OCI-LY7 (cell line): ENCODE results near the gene MLKL.

Experiments used
- EZH2phosphoT487 ChIP-seq: fragments of 200-600 bp; sonication (generic); IDR thresholded peaks from 2 replicates; pipeline ENCODE4 v1.6.1; 2018; ENCODE audit warnings: low read depth, borderline replicate concordance, mild to moderate bottlenecking, mixed run types, antibody characterized with exemption, low read length, moderate library complexity, mixed read lengths
- TF ChIP-seq, protein P1 (sequence below): fragments of 200-600 bp; sonication (generic); conservative IDR thresholded peaks from 2 replicates; pipeline ENCODE4 v1.5.1; 2014; ENCODE audit warnings: mild to moderate bottlenecking, antibody characterized with exemption, low read length, moderate library complexity, mixed read lengths

DNA sequence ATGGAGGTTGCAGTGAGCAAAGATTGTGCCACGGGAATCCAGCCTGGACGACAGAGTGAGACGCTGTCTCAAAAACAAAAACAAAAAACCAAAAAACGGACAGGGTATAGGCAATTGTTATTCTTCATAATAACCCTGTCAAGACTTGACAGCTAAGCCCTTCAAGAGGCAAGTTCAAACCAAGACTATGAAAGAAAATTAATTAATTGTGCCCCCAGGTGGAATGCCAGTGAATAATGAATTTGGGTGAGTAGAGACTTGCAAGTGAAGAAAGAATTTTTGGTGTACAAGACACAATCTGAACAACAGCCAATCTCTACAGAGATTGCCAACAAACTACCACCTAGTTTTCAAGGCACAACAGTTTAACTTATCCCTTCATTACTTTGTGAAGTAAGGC, 40.3 kb downstream of the MLKL start:
- TF ChIP-seq, protein P1, sequence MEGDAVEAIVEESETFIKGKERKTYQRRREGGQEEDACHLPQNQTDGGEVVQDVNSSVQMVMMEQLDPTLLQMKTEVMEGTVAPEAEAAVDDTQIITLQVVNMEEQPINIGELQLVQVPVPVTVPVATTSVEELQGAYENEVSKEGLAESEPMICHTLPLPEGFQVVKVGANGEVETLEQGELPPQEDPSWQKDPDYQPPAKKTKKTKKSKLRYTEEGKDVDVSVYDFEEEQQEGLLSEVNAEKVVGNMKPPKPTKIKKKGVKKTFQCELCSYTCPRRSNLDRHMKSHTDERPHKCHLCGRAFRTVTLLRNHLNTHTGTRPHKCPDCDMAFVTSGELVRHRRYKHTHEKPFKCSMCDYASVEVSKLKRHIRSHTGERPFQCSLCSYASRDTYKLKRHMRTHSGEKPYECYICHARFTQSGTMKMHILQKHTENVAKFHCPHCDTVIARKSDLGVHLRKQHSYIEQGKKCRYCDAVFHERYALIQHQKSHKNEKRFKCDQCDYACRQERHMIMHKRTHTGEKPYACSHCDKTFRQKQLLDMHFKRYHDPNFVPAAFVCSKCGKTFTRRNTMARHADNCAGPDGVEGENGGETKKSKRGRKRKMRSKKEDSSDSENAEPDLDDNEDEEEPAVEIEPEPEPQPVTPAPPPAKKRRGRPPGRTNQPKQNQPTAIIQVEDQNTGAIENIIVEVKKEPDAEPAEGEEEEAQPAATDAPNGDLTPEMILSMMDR = no peak
- no peak for TF ChIP-seq EZH2phosphoT487
